GM23338 (cell line): ENCODE measurements around the gene PEAR1. TPM values are rescaled to one million over a fixed set of nuclear protein-coding genes. Genes with fewer than 3 reads are reported as not detected.

Source experiments
- ATAC-seq: fragments of 200-7000 bp; cut with Tn5 transposase; 3 replicates; pipeline ENCODE4 v1.9.1; 2020
- DNase-seq: peaks from one replicate; pipeline ENCODE4 v3.0.0-alpha.2; 2015; ENCODE audit warnings: low spot score
- H2AFZ ChIP-seq: fragments of 200-600 bp; sonication (generic); 2 replicates; pipeline ENCODE4 v1.8.0; 2016; ENCODE audit warnings: antibody characterized with exemption, mild to moderate bottlenecking, moderate library complexity
- H3F3A ChIP-seq: fragments of 200-600 bp; sonication (generic); replicated peaks from 2 replicates; pipeline ENCODE4 v1.8.0; 2017; ENCODE audit warnings: antibody characterized with exemption, mixed run types, low read depth
- H3K27ac ChIP-seq: fragments of 200-600 bp; sonication (generic); 2 replicates; pipeline ENCODE4 v1.6.1; 2016; ENCODE audit warnings: low read depth
- H3K27me3 ChIP-seq: fragments of 200-600 bp; sonication (generic); 2 replicates; pipeline ENCODE4 v1.8.0; 2016; ENCODE audit warnings: mild to moderate bottlenecking, mixed run types, moderate library complexity; ENCODE audit not compliant: insufficient read depth
- H3K36me3 ChIP-seq: fragments of 200-600 bp; sonication (generic); 2 replicates; pipeline ENCODE4 v1.8.0; 2016; ENCODE audit warnings: mild to moderate bottlenecking; ENCODE audit not compliant: insufficient read depth
- H3K4me1 ChIP-seq: fragments of 200-600 bp; sonication (generic); 2 replicates; pipeline ENCODE4 v1.8.0; 2016; ENCODE audit warnings: mild to moderate bottlenecking, moderate library complexity; ENCODE audit not compliant: insufficient read depth
- H3K4me2 ChIP-seq: fragments of 200-600 bp; sonication (generic); 2 replicates; pipeline ENCODE4 v1.7.1; 2017; ENCODE audit warnings: mixed run types
- H3K4me3 ChIP-seq: fragments of 200-600 bp; sonication (generic); 2 replicates; pipeline ENCODE4 v1.6.1; 2016; ENCODE audit warnings: mixed run types
- H3K79me2 ChIP-seq: fragments of 200-600 bp; sonication (generic); replicated peaks from 2 replicates; pipeline ENCODE4 v1.8.0; 2017; ENCODE audit warnings: mild to moderate bottlenecking; ENCODE audit not compliant: insufficient read depth
- H3K9me2 ChIP-seq: fragments of 200-600 bp; sonication (generic); 2 replicates; pipeline ENCODE4 v1.8.0; 2017; ENCODE audit not compliant: insufficient read depth
- H4K20me1 ChIP-seq: fragments of 200-600 bp; sonication (generic); replicated peaks from 2 replicates; pipeline ENCODE4 v1.8.0; 2017; ENCODE audit warnings: mild to moderate bottlenecking; ENCODE audit not compliant: insufficient read depth
- H3K27ac Mint-ChIP-seq: 2 replicates; pipeline ENCODE4 v1.8.0; 2020; ENCODE audit warnings: inconsistent platforms, mild to moderate bottlenecking, moderate library complexity, mixed read lengths
- H3K27me3 Mint-ChIP-seq: 3 replicates; pipeline ENCODE4 v1.8.0; 2022; ENCODE audit warnings: low read depth, mild to moderate bottlenecking, moderate library complexity, mixed read lengths, inconsistent platforms; ENCODE audit not compliant: insufficient read depth, poor library complexity
- H3K36me3 Mint-ChIP-seq: 3 replicates; pipeline ENCODE4 v1.8.0; 2021; ENCODE audit warnings: low read depth, mild to moderate bottlenecking, inconsistent platforms, moderate library complexity, mixed read lengths
- H3K4me1 Mint-ChIP-seq: 3 replicates; pipeline ENCODE4 v1.8.0; 2020; ENCODE audit warnings: mild to moderate bottlenecking, inconsistent platforms, mixed read lengths
- H3K4me3 Mint-ChIP-seq: 3 replicates; pipeline ENCODE4 v1.8.0; 2021; ENCODE audit warnings: moderate library complexity, mild to moderate bottlenecking, inconsistent platforms, mixed read lengths
- H3K9me3 Mint-ChIP-seq: 3 replicates; pipeline ENCODE4 v1.8.0; 2020; ENCODE audit warnings: moderate library complexity, mild to moderate bottlenecking, inconsistent platforms, mixed read lengths
- CREB1 ChIP-seq: fragments of 250-450 bp; sonication (Bioruptor Pico); IDR thresholded peaks from 2 replicates; pipeline ENCODE4 v1.5.0; 2020; ENCODE audit warnings: low read depth, mild to moderate bottlenecking, moderate library complexity
- EZH2 ChIP-seq: fragments of 200-600 bp; sonication (generic); IDR thresholded peaks from one replicate; pipeline ENCODE4 v1.8.0; 2017; ENCODE audit warnings: antibody characterized with exemption, mild to moderate bottlenecking, low read depth; ENCODE audit not compliant: unreplicated experiment
- EZH2phosphoT487 ChIP-seq: fragments of 200-600 bp; sonication (generic); IDR thresholded peaks from one replicate; pipeline ENCODE4 v1.8.1; 2018; ENCODE audit warnings: antibody characterized with exemption; ENCODE audit not compliant: unreplicated experiment
- JUNB ChIP-seq: IDR thresholded peaks from one replicate; pipeline ENCODE4 v1.6.1; 2016; ENCODE audit warnings: antibody characterized with exemption; ENCODE audit not compliant: unreplicated experiment
- NANOG ChIP-seq: IDR thresholded peaks from 2 replicates; pipeline ENCODE4 v1.6.1; 2016; ENCODE audit warnings: antibody characterized with exemption, borderline replicate concordance
- POLR2AphosphoS5 ChIP-seq: IDR thresholded peaks from 2 replicates; pipeline ENCODE4 v1.6.1; 2016; ENCODE audit warnings: antibody characterized with exemption, low read depth
- STAT1 ChIP-seq: IDR thresholded peaks from one replicate; pipeline ENCODE4 v1.6.1; 2016; ENCODE audit warnings: antibody characterized with exemption; ENCODE audit not compliant: unreplicated experiment
- ZNF114 ChIP-seq: fragments of 250-450 bp; sonication (Bioruptor Pico); IDR thresholded peaks from 2 replicates; pipeline ENCODE4 v1.5.0; 2020; ENCODE audit warnings: mild to moderate bottlenecking, moderate library complexity
- ZNF331 ChIP-seq: fragments of 250-450 bp; sonication (Bioruptor Pico); IDR thresholded peaks from 2 replicates; pipeline ENCODE4 v1.5.0; 2020; ENCODE audit warnings: low read depth, mild to moderate bottlenecking, moderate library complexity
- polyA plus RNA-seq: library from polyadenylated mRNA; unstranded; fragments of >200 nt; fragmentation: Nextera tagmentation; extraction: Ambion mirVana; gene quantifications from 2 replicates; pipeline ENCODE4 v1.2.1, GENCODE V29; 2016
- total RNA-seq: library from RNA; depleted of rRNA; stranded (reverse); fragments of >200 nt; shearing (Covaris generic); gene quantifications from 2 replicates; pipeline ENCODE4 v1.2.3, GENCODE V29; 2014
- TF ChIP-seq, protein P1 (sequence below): IDR thresholded peaks from 2 replicates; pipeline ENCODE4 v1.6.1; 2016; ENCODE audit warnings: antibody characterized with exemption
- TF ChIP-seq, protein P2 (sequence below), 2 experiments: fragments of 200-600 bp in 1 of 2; sonication (generic) in 1 of 2; conservative IDR thresholded peaks; 2 replicates each; pipeline versions ENCODE4 v1.5.1 to v1.6.1; 2016 to 2017; ENCODE audit warnings: antibody characterized with exemption in 2 of 2, low read depth in 2 of 2, mild to moderate bottlenecking in 2 of 2, moderate library complexity in 1 of 2
- TF ChIP-seq, protein P3 (sequence below): IDR thresholded peaks from one replicate; pipeline ENCODE4 v1.6.1; 2018; ENCODE audit warnings: antibody characterized with exemption; ENCODE audit not compliant: unreplicated experiment

Gene PEAR1
- total and polyA plus RNA-seq, 2 experiments from 2014 or later = 0.28 to 0.47 TPM

DNA sequence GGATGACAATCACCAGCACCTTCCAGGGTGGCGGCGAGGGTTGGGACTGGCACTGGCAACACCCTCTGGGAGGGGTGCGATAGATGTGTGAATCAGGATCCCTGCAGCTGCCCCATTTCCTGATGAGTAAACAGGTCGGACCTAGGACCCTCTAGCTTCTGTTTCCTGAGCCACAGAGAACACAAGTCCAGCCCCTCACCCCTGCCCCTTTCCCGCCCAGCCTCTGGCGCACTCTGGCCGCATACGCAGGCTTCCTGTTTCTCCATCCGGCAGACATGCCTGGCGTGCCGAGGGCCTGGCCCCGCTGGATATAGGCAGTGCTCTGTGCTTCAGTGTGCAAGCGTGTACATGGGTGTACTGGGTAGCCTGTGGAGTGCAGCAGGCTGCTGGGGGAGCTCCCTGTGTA is 4.6 kb downstream of the PEAR1 start:
- DNase-seq (peak; percentile 31), ATAC-seq (no peak)
- H3K36me3 Mint-ChIP-seq = no peaks in the 10 kb centered on the region
- no peaks in the 10 kb centered on the region for H3K9me3 Mint-ChIP-seq
- H3K4me3 Mint-ChIP-seq = no peak overlapping the region
- H4K20me1 ChIP-seq = no peaks in the 10 kb centered on the region; the same call in 1 of the 2 replicates
- TF ChIP-seq CREB1 (CRISPR knock-in tag) = no peak
- TF ChIP-seq, protein P1, sequence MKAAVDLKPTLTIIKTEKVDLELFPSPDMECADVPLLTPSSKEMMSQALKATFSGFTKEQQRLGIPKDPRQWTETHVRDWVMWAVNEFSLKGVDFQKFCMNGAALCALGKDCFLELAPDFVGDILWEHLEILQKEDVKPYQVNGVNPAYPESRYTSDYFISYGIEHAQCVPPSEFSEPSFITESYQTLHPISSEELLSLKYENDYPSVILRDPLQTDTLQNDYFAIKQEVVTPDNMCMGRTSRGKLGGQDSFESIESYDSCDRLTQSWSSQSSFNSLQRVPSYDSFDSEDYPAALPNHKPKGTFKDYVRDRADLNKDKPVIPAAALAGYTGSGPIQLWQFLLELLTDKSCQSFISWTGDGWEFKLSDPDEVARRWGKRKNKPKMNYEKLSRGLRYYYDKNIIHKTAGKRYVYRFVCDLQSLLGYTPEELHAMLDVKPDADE = no peak
- TF ChIP-seq NANOG = no peak
- no peak for TF ChIP-seq ZNF114 (CRISPR knock-in tag)
- no peak for TF ChIP-seq JUNB
- no peak for TF ChIP-seq EZH2phosphoT487
- TF ChIP-seq, protein P2, sequence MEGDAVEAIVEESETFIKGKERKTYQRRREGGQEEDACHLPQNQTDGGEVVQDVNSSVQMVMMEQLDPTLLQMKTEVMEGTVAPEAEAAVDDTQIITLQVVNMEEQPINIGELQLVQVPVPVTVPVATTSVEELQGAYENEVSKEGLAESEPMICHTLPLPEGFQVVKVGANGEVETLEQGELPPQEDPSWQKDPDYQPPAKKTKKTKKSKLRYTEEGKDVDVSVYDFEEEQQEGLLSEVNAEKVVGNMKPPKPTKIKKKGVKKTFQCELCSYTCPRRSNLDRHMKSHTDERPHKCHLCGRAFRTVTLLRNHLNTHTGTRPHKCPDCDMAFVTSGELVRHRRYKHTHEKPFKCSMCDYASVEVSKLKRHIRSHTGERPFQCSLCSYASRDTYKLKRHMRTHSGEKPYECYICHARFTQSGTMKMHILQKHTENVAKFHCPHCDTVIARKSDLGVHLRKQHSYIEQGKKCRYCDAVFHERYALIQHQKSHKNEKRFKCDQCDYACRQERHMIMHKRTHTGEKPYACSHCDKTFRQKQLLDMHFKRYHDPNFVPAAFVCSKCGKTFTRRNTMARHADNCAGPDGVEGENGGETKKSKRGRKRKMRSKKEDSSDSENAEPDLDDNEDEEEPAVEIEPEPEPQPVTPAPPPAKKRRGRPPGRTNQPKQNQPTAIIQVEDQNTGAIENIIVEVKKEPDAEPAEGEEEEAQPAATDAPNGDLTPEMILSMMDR (conservative IDR thresholded peaks at IDR 0.05; ENCODE audit: low read depth in 2 of 2) = no peak
- TF ChIP-seq ZNF331 (CRISPR knock-in tag) = no peak
- H3K27me3 Mint-ChIP-seq = peaks cover 31% of the 10 kb centered on the region
- H3K36me3 ChIP-seq = no peaks in the 10 kb centered on the region
- H3K4me1 Mint-ChIP-seq = peaks cover 33% of the 10 kb centered on the region
- no peak overlapping the region for H3K4me3 ChIP-seq
- H2AFZ ChIP-seq = no peak overlapping the region
- H3K79me2 ChIP-seq = no peaks in the 10 kb centered on the region
- H3K27me3 ChIP-seq = peaks cover 29% of the 10 kb centered on the region
- no peaks in the 10 kb centered on the region for H3F3A ChIP-seq
- H3K27ac ChIP-seq = no peak overlapping the region
- H3K27ac Mint-ChIP-seq = no peak overlapping the region
- H3K4me2 ChIP-seq = no peak overlapping the region
- H3K4me1 ChIP-seq = peaks cover 3% of the 10 kb centered on the region; the same call in 1 of the 2 replicates
- H3K9me2 ChIP-seq = no peaks in the 10 kb centered on the region

DNA sequence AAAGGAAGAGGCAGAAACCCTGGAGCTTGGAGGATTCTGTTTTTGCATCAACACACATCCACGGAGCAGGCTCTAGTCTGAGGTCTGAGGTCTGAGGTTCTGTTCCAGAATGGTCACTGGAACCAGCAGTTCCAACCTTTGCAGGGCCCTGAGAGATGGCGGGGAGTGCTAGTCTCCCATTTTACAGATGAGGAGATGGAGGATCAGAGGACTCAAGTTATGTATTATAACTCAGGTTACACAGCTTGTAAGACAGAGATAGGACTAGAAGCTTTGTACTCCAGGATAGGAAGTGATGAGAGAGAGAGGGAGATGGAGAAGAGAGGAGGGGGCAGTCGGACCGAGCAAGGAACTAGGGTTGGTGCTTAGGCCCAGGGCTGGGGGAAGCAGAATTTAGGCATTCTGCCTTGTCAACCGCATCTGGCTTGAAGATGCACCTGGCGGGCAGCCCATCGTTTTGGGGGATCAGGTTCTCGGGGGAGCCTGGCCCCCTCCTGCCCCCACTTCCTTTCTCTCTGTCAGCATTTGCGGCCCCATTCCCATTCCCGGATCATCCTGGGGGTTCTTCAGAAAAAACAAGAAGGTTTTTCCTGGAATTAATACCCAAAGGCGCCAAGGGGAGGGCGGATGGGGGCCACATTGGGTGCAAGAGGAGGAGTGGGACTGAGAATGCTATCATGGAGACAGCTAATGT is 5.6 kb downstream of the PEAR1 start:
- H3K4me1 Mint-ChIP-seq = peaks cover 30% of the 10 kb centered on the region
- H4K20me1 ChIP-seq = no peaks in the 10 kb centered on the region; the same call in 1 of the 2 replicates
- no peaks in the 10 kb centered on the region for H3K36me3 ChIP-seq
- H3K27ac Mint-ChIP-seq = no peak overlapping the region
- H3K4me2 ChIP-seq = no peak overlapping the region
- no peak overlapping the region for H2AFZ ChIP-seq
- peaks cover 19% of the 10 kb centered on the region for H3K27me3 ChIP-seq
- no peaks in the 10 kb centered on the region for H3K79me2 ChIP-seq
- ATAC-seq = no peak
- H3K27ac ChIP-seq = no peak overlapping the region
- H3K9me2 ChIP-seq = no peaks in the 10 kb centered on the region
- H3K36me3 Mint-ChIP-seq = no peaks in the 10 kb centered on the region
- no peaks in the 10 kb centered on the region for H3K9me3 Mint-ChIP-seq
- no peak overlapping the region for H3K4me3 ChIP-seq
- no peak for DNase-seq
- no peaks in the 10 kb centered on the region for H3F3A ChIP-seq
- peaks cover 27% of the 10 kb centered on the region for H3K27me3 Mint-ChIP-seq
- H3K4me3 Mint-ChIP-seq = no peak overlapping the region
- peaks cover 3% of the 10 kb centered on the region; the same call in 1 of the 2 replicates for H3K4me1 ChIP-seq
- TF ChIP-seq, protein P1 = no peak
- TF ChIP-seq, protein P3, sequence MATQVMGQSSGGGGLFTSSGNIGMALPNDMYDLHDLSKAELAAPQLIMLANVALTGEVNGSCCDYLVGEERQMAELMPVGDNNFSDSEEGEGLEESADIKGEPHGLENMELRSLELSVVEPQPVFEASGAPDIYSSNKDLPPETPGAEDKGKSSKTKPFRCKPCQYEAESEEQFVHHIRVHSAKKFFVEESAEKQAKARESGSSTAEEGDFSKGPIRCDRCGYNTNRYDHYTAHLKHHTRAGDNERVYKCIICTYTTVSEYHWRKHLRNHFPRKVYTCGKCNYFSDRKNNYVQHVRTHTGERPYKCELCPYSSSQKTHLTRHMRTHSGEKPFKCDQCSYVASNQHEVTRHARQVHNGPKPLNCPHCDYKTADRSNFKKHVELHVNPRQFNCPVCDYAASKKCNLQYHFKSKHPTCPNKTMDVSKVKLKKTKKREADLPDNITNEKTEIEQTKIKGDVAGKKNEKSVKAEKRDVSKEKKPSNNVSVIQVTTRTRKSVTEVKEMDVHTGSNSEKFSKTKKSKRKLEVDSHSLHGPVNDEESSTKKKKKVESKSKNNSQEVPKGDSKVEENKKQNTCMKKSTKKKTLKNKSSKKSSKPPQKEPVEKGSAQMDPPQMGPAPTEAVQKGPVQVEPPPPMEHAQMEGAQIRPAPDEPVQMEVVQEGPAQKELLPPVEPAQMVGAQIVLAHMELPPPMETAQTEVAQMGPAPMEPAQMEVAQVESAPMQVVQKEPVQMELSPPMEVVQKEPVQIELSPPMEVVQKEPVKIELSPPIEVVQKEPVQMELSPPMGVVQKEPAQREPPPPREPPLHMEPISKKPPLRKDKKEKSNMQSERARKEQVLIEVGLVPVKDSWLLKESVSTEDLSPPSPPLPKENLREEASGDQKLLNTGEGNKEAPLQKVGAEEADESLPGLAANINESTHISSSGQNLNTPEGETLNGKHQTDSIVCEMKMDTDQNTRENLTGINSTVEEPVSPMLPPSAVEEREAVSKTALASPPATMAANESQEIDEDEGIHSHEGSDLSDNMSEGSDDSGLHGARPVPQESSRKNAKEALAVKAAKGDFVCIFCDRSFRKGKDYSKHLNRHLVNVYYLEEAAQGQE = no peak
- TF ChIP-seq EZH2 (no peak), STAT1 (no peak), JUNB (no peak), NANOG (no peak), POLR2AphosphoS5 (no peak), CREB1 (CRISPR knock-in tag) (no peak), ZNF114 (CRISPR knock-in tag) (no peak)
- TF ChIP-seq, protein P2 (conservative IDR thresholded peaks at IDR 0.05; ENCODE audit: low read depth in 2 of 2) = no peak
